Measurements from ENCODE around the gene CLIP2.

CLIP2 gene

GRCh38 chr7:74269757-74270277, 19.4 kb upstream of the CLIP2 start:
- DNase-seq (ENCODE audit: low read depth in 3 of 3, low spot score in 1 of 3): peak in 2 of 3 donors; percentile 21 to 47

DNA sequence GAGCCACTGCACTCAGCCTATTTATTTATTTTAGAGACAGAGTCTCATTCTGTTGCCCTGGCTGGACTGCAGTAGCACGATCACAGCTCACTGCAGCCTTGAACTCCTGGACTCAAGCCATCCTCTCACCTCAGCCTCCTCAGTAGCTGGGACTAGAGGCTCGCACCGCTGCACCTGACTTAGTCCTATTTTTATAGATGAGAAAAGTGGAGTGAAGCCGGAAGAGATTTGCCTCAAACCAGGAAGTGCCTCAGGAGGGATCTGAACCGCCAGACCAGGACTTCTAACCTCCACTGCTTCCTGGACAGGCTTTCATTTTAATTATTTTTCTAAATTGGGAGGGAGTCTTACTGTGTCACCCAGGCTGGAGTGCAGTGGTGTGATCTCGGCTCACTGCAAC, 17.5 kb upstream of the CLIP2 start:
- no peak for DNase-seq (ENCODE audit: low read depth in 3 of 3, low spot score in 1 of 3)

DNA sequence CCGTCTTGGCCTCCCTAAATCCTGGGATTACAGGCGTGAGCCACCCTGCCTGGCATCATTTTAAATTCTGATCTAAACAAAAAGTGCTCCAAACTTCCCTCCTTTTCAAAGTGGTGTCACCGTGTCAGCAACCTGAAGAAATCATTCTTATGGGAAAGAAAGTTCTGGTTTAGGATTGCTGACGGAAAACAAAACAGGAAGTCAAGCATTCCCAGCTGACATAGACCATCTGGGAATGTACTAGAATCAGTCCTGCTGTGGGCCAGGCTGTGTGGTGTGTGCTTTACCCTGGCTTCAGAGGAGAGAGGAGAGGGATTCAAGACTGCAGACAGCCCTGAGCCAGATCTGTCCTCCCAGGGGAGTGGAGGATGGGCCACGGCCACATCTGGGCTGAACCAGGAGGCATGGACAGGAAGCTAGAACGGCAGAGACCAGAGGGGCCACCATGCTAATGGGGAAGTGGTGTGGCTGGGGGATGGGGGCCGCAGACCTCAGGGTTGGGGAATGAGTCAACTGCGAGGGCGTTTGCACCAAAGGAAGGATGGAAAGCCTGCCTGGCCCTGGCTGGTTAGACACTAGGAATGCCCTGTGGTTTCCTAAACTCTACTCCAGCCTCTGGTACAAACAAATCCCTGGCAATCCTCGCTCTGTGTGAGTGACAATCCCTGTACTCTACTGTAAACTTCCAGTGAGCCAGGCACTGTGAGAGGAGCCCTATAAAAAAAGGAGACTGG, 16.7 kb upstream of the CLIP2 start:
- DNase-seq (ENCODE audit: low read depth in 3 of 3, low spot score in 1 of 3): no peak

- no peak for DNase-seq (ENCODE audit: low read depth in 3 of 3, low spot score in 1 of 3)
Measured at GRCh38 chr7:74275401-74275881, 13.8 kb upstream of the CLIP2 start.

DNA sequence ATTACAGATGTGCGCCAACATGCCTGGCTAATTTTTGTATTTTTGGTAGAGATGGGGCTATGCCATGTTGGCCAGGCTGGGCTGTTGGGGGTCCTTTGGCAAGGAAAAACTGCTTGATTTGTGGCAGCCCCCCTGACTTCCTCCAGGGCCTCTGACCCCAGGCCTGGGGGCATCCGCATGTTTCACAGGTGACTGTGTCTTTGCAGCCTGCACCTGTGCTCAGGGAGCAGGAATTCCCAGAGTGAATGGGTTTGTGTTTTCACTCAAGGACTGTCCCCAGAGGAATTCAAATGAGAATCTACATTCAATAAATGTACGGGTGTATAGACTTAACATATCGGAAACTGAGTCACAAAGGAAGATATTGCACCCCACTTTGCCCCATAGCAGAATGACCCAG, 11.6 kb upstream of the CLIP2 start:
- DNase-seq (ENCODE audit: low read depth in 3 of 3, low spot score in 1 of 3): no peak

DNA sequence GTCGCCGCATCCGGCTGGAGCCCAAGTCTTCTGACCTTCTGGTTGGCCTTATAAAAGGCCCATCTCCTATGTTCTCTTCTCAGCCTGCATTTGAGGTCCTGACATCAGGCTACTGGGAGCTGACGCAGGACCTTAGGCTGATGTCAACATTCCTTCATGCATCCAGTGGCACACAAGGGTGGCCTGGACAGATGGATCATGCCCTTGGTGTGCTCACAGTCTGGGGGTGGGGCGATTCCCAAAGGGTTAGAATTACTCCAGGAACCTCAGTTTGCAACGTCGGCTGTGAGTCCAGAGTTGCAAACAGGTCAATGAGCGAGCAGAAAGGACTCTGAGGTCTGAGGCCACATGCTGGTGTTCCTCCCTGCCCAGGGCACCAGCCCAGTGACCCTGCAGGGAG, 8.2 kb upstream of the CLIP2 start:
- DNase-seq (ENCODE audit: low read depth in 3 of 3, low spot score in 1 of 3): no peak

DNA sequence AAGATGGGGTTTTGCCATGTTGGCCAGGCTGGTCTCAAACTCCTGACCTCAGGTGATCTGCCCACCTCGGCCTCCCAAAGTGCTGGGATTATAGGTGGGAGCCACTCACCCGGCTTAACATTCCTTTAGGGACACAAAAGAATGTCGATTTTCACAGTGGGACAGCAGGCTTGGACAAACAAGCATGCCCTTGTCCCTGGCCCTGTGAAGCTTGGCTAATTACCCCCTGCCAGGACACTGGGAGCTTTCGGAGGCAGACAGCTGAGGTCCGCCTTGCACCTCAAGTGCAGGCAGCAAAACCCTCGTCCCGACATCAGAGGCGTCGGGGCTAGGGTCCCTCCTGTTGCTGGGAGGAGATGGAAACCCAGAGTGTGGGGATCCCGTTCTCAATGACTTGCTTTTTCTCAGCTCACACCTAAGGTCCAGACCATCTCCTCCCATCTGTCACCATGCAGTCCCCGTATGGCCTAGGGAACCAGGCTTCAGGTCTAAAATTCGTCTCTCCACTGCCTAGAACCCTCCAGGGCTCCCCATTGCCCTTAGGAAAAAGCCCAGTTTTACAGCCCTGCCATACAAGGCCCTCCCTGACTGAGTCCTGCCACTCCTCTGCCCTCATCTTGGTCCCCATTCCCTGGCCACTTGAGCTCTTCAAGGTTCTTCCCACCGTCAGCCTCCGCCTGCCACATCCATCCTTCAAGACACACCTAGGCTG, 6.3 kb upstream of the CLIP2 start:
- no peak for DNase-seq (ENCODE audit: low read depth in 3 of 3, low spot score in 1 of 3)

GRCh38 chr7:74283858-74284447, 5.3 kb upstream of the CLIP2 start:
- DNase-seq (ENCODE audit: low read depth in 3 of 3, low spot score in 1 of 3): no peak

GRCh38 chr7:74284781-74285259, 4.4 kb upstream of the CLIP2 start:
- no peak for DNase-seq (ENCODE audit: low read depth in 3 of 3, low spot score in 1 of 3)

DNA sequence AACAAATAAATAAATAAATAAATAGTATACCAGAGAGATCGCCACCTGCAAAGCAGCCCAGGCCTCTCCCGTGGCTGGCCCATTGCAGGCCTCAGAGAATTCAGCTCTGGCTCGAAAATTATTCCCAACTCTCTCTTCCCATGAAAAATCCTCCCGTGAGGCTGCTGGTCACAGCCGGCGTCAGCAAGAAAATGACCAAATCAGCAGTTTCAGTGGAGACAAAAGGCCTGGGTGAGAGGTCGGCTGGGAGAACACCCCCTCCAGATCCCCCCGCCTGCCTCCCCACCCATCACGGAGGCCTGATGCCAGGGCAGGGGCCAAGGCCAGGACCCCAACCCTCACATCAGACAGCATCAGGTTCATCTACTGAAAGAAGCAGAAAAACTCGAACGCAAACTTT, 3.1 kb upstream of the CLIP2 start:
- no peak for DNase-seq (ENCODE audit: low read depth in 3 of 3, low spot score in 1 of 3)

GRCh38 chr7:74287303-74288033, 1.7 kb upstream of the CLIP2 start:
- DNase-seq (ENCODE audit: low read depth in 3 of 3, low spot score in 1 of 3): no peak

DNA sequence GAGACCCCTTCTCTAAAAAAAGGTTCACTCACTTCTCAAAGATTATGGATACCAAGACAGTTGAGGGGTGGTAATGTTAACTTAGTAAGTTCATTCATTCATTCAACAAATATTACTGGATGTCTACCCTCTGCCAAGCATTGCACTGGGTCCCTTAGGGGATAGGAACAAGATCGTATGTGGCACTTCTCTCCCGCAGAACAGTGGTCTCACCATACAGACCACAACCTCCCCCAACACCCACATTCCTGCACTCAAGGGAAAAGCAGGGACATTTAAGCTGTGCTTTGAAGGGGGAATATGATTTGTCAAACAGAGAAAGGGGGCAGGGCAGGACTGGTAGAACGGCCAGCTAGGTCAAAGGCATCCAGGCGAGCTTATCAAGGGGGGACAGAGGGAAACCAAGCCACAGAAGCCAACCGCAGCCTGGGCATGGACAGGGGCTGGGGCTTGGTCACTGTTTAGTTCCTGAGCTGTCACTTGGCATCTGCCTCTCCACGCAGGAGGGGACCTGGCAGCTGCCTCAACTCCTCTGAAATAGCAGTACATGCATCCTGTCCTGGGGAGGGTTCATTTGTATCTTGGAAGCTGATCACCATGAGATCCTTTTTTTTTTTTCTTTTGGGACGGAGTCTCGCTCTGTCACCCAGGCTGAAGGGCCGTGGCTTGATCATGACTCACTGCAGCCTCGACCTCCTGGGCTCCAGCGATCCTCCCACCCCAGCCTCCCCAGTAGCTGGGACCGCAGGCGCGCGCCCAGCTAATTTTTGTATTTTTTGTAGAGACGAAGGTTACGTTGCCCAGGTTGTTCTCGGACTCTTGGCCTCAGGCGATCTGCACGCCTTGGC, 949 bp upstream of the CLIP2 start:
- no peak for DNase-seq (ENCODE audit: low read depth in 3 of 3, low spot score in 1 of 3)

- peak in 1 of 3 donors; percentile 2 for DNase-seq (ENCODE audit: low read depth in 3 of 3, low spot score in 1 of 3)
Measured at GRCh38 chr7:74289659-74290552, 699 bp downstream of the CLIP2 start.

DNA sequence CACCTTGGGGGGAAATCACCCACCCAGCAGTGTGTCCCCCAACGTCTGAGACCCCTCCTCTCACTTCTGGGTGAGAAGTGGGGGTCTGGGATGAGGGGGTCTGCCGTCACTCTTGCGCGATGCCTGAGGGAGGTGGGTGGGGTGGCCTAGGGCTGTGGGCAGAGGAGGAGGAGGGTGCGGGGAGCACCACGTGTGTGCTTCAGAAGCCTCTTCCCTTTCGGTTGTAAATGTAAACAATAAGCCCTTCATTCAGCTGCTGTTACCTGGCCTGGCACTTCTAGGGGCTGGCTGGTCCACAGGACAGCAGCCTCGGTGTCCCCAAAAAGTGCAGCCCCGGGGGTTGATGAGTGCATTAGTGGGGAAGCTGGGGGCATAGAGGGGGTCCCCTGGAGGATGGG, 1.3 kb downstream of the CLIP2 start:
- DNase-seq (ENCODE audit: low read depth in 3 of 3, low spot score in 1 of 3): no peak

DNA sequence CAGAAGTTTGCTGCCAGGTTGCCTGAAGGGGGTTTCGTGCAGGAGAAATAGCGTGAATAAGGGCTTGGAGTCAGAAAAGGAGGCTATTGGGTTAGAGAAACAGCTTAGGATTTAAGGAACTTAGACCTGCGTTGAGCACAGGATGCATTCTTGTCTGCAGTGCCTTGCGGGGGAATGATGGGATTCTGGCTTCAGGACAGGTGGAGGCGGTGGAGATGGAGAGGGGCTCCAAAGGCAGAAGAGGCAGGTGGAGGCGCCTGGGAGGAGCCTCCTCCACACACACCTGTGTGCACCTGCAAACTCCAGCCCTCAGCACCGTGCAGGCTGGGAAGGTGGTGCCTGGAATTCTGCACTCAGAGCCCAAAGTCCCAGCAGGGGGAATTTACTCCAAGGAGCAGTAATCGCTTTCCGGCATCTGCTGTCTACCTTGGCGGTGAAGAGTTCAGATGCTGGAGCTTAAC, 1.8 kb downstream of the CLIP2 start:
- DNase-seq (ENCODE audit: low read depth in 3 of 3, low spot score in 1 of 3): no peak

DNA sequence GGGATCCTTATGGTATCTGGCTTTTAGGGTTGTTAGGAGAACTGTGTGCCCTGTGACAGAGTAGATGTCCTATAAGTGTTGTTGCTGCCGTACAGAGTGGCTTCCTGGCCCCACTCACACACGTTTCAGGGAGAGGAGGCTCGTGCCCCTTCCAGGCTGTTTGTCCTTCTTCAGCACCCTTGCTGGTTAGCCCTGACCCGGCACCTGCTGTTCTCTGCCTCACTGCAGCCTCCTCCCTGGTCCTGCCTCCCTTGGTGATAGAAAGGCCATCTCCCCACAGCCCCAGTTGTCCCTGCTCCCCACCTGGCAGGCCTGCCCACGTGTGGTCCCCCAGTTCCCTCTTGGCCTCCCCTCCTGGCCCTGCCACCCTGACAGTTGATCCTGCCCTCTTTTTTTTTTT, 2.3 kb downstream of the CLIP2 start:
- DNase-seq (ENCODE audit: low read depth in 3 of 3, low spot score in 1 of 3): no peak

DNA sequence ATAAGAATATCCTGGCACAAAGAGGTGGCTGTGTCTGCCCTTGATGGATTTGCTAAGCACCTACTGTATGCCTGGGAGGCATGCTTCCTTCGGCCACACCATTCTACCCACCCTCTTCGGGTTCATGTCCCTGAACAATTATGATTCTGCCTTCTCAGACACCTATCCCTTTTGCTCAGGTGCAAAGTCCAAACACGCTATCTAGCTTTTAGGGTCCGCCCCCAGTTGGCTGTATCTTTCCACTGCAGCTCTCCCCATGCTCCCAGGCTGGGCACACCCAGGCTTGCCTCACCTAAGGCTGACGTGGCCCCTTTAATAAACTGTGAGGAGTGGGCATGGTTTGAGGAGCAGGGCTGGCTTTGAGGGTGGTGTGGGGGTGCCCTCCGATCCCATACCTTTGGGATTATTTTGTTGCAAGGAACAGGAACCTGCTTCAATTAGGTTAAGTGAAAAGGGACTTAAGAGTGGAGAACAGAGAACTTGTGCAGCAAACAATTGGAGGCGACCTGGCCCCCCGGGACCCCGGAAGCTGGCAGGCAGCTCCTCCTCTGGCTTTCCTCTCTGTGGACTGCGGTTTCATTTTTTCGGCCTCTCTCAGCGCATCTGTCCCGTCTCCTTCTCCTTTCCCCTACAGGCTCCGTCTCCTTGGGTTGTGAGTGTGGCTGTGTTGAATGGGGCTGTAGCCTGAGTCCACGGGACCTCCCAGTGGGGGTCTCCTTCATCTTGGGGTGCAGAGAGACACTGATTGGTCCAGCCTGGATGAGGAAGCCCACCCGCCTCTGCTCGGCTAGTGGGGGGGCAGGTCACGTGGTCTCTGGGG, 3.8 kb downstream of the CLIP2 start:
- DNase-seq (ENCODE audit: low read depth in 3 of 3, low spot score in 1 of 3): no peak

GRCh38 chr7:74293577-74293908, 4.3 kb downstream of the CLIP2 start:
- no peak for DNase-seq (ENCODE audit: low read depth in 3 of 3, low spot score in 1 of 3)

Data from stimulated activated CD4-positive, alpha-beta T cell treated with anti-CD3 and anti-CD28 coated beads, TNF-alpha, amount 100 ng/mL, for 1 hour (primary cell).